Cortex of kidney (tissue), 1 donor: ENCODE measurements around the gene SLC38A10.
A peak's percentile ranks its signal among the peaks of the same experiment; 100 is the strongest.
"Not testable (repeated sequence)": the region's sequence is repeated elsewhere in the genome, so short reads cannot be mapped to it uniquely, and the experiment has no call there.

ENCODE experiments used
- DNase-seq: peaks from one replicate; lab custom pipeline; 2025; lab: John Stamatoyannopoulos, UW

Gene SLC38A10

DNA sequence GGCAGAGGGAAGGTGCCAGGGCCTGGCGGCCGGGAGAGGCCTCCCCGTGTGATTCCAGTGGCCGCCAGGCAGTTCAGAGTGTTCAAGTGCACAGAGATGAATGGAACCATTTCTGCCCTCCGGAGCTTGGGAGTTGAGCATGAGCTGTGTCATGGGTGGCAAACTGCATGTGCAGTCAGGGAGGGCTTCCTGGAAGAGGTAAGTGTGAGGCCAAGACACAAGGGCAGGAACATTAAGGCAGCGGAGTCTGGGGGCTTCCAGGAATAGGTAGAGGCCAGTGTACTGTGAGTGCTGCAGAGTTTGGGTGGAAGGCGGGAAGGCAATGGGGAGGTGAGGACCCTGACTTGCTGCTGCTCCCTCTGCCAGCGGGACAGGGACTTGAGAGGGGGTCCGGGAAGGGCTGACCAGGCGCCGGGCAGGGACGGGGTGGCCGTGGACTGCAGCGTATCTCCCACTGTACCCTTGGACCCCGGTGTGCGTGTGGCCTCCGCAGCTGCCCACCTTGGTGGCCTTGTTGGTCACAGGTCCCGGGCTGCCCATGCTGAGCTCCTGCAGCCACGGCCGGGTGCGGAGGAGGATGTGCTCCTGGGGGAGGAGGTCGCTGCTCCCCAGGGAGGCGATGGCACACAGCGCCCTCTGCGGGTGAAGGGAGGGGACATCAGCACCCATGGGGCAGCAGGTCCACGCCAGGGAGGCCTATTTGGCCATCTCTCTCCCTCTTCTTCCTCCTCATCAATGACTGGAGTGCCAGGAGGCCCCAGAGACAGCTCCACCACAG, 64.9 kb downstream of the SLC38A10 start:
- DNase-seq: no peak

DNA sequence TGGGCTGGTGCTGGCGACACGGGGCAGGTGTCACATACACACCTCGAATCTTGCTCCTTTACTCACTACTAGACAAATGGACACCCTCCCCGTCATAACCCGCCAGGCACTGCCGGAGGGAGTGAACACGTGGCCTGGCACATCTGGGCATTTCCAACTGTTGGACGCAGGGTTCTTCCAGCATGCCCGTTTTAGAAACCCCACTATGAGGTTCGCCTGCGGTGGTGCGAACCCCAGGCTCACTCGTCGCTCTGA, 65.5 kb downstream of the SLC38A10 start:
- no peak for DNase-seq

DNA sequence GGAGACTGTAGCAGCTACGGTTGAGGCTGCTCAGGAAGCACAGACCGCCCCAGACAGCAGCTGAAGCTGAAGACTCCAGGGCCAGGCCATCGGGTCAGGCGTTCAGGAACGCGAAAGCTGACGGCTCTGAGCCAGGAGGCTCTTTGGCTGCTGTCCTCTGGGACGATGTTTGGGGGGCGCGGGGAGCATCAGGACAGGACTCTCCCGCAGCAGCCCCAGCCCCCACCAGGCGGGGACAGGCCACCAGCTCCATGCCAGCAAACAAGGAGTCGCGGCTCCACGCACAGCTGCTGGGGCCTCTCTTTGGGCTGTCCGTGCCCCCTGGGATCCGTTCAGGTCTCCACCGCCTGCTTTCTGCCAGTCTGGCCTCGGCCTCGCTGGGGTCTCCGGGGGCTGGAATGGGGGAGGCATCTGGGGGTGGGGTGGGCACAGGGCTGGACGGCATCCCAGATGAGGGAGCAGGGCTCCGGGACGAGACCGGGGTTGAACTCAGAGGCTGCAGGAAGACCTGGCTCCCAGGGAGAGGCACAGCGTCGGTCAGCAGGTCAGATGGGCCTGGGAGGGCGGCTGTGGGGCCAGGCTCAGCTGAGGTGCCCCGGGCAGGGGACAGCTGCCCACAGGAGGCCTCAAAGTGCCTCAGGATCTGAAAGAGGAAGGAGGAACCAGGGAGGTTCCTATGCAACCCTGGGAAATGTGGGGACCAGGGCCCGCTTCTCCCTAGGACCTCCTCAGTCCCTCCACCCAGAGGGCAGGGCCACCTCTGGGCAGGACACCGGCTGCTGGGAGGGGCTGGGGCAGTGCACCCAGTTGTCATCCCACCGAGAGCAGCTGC, 66.1 kb downstream of the SLC38A10 start:
- DNase-seq: no peak

DNA sequence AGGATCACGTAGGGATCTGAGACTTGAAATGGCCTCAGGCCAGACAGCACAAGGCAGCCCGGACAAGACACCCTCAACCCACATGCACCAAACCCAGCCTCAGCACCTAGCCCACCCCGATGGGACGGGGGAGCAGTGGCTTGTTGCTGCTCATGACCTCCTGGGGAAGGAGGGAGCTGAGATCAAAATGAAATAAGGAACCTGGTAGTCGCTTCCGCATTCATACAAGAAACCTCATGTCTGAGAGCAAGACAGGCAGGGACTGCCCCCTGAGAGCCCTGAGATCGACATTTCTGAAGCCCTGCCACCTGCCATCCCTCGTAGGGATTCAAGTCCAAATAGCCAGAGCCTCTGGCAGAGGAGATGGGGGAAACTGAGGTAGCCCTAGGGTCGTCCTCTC, 66.7 kb downstream of the SLC38A10 start:
- no peak for DNase-seq

DNA sequence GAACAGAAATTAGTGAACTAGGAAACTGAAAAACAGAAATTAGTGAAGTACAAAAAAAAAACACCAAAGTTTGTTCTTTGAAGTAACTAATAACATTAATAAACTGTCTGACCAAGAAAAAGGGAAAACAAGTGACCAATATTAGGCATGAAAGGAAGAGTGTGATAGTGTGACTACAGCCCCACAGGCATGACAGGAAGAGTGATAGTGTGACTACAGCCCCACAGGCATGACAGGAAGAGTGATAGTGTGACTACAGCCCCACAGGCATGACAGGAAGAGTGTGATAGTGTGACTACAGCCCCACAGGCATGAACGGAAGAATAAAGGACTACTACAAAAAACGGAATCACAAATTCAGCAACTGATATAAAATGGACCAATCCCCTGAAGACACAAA, 67.5 kb downstream of the SLC38A10 start:
- not testable (repeated sequence) for DNase-seq

DNA sequence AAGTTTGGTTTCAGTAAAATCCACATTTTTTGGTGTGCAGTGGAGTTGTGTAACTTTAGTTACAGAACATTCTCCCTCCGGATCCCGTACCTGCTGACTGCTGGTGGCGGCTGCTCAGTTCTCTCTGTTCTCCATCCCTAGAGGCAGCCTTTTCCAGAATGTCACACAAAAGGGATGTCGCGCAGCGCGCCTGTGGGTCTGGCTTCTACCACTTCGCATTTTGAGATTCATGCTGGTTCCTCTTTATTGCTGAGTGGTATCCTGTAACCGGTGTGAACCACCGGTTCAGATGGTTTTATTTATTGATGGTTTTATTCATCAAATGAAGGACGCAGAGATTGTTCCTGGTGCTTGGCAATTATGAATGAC, 71.4 kb downstream of the SLC38A10 start:
- DNase-seq: no peak

DNA sequence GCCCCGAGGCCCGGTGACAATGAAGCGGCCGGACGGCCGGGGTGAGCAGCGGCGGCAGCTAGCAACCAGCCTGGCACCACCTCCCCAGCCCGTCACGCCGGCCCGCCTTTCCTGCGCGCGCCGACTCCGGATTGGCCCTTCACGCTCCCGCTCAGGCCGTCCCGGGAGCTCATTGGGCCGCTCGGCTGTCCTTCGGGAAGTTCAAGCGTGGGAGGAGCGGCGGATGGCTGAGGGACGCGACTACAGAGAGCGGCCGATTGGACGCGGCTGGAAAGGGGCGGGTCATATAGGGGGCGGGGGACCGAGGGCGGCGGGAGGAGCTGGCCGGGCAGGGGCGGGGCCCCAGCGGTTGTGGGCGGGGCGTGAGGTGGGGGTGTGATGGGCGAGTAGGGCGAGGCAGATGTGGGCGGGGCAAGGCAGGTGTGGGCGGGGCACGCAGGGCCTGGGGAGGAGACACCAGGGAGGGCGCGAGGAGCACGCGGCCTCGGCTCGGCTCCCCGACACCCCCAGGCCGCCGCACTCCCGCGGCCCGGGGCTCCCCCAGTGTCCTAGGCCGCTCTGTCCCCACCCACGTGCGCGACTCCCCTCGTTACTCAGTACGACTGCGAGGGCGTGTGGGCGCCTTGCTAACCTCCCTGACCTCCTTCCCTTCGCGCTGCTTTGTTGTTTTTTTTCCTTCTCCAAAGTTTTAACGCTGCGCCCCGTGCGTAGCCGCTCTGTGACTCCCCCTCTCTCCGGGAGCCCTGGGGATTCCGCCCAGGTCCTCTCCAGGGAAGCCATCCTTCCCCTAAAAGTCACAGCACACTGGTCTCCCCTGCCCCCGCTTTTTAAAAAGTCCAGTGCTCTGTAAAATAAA, 72.0 kb downstream of the SLC38A10 start, which contains the start of gene CEP131:
Gene CEP131 (minus strand): TSS at position 60 of the 856 bp plus-strand sequence. CDS start 2,909 bp downstream, outside the sequence.
- peak; percentile 87 for DNase-seq

DNA sequence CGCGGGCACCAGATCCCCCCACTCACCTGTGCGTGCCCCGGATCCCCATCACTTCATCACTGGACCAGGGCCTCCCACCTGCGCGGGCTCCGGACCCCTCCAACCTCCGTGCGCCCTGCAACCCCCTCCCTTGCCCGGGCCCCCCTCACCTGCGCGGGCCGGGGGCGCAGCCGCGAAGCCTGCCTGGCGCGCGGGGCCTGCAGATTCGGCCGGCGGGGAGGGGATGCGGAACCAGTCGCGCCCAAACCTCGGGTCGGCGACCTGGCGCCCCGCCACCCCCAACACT, 72.5 kb downstream of the SLC38A10 start:
- no peak for DNase-seq

DNA sequence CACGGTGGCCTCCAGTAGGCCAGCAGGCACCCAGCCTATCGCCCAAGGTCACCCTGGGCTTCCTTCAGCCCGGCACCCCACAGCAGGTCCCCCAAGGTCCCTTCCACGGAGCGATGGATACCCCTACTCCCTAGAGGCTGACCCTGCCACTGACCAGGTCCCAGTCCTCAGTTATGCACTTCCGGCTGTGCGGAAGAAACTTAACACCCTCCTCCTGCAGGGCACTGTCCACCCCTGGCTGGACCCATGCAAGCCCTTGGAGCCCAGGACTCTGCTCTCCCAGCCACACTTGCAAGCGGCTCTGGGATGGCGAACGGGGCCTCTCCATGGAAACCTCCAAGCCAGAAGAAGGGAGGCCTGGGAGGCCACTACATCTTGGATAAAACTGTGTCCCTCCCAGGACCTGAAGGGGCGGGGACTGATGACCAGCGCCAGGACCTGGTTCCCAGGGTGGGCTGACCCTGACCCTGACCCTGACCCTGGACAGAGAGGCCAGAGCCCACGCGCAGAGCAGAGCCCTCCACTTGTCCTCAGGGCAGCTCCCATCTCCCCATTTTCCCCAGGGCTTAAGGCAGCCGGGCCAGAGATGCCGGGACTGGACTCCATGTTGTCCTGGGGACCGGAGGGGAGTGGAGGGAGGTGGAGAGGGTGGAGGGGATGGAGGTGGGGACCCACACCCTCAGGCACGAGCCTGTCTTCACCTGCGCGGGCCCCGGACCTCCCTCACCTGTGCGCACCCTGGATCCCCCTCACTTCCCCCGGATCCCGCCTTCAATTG, 73.1 kb downstream of the SLC38A10 start:
- DNase-seq: no peak

DNA sequence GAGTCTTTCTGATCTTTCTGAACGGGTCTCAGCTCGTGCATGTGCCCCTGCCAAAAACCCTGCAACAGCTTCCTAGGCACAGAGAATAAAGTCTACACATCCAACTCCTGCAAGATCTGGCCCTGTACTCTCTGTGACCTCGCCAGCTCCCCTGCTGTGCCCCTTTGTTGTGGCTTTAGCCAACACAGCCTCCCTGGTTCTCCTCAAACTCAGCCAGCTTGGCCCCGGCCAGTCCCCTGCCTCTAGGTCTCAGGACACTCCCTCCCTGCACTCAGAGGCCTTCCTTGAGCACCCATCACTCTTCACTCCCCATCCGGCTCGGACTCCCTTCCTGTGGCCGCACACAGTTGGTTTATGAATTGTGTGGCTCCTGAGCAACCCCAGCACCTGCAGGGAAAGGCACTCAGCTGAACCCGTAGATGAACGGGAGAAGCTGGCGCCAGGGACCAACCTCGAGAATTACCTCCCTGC, 73.7 kb downstream of the SLC38A10 start:
- no peak for DNase-seq

DNA sequence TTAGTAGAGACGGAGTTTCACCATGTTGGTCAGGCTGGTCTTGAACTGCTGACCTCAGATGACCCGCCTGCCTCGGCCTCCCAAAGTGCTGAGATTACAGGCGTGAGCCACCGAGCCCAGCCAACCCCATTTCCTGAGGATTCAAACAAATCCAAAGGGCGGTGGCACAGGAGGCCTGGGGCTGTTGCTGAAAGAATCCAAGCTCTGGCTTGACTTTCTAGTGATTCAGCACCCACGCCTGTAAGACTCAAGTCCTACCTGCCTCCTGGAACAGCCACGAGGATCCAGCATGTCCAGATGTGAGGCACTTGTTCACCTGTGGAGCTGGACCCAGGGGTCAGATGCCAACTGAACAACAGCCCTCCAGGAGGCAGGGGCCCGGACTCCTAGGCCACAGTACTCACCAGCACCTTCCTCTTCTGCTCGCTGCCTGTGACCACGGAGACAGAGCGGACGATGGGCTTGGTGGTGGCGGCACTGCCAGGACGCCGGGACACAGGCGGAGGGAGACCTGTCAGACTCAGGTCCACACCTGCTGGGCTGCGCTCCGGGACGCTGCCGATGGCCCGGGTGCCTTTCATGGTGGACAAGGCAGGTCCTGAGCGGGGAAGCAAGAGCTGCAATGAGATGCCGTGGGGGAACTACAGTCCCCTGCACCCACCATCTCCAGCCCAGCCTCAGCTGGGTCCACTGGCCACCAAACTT, 75.5 kb downstream of the SLC38A10 start:
- no peak for DNase-seq

DNA sequence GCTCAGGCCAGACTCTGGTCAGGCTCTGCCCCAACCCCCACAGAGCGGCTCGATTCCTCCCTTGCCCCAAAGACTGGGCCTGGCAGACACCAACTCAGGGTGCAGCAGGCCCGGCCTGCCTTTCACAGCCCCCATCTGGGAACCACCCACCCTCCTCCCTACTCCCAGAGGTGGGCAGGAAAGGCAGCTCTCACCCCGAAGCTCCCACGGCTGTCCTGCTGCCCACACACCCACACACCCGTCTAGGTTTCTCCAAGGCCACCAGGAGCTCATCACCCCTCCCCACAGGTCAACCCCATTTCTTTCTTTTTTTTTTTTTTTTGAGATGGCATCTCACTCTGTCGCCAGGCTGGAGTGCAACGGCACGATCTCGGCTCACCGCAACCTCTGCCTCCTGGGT, 76.1 kb downstream of the SLC38A10 start:
- DNase-seq: no peak

DNA sequence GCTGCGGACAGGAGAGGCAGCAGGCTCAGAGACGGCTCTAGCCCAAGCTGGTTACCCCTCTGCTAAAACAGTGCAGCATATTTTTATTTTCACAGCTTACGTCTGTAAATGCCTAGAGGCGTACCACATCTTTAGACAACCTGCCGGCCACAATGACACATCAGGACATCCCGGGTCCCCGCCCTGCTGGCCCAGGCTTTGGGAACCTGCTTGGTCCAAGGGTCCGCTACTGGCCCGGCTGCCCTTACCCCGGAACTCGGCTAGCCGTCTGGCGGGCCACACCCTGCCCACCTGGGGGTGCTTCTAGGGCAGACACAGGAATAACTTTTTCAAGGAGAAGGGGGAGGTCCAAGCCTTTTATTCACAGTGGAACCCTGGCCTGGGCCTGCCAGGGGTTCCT, 76.6 kb downstream of the SLC38A10 start:
- DNase-seq: no peak

DNA sequence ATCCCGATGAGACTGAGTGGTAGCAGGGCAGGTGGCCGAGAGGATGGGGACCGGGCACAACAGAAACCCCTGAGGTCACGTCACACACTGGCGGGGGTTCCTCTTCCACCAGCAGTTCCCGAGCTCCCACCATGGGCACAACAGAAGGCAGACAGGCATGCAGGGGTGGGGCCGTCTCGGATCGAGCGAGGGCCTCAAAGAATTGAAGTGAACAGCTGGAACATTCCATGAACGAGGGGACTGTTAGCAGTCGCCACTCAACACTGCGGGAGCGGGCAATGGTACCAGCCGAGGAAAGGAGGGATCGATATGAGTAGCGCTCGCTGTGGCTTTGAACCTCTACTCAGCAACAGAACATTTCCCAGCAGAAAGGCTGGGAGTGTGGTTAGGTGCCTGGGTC, 77.6 kb downstream of the SLC38A10 start:
- no peak for DNase-seq

DNA sequence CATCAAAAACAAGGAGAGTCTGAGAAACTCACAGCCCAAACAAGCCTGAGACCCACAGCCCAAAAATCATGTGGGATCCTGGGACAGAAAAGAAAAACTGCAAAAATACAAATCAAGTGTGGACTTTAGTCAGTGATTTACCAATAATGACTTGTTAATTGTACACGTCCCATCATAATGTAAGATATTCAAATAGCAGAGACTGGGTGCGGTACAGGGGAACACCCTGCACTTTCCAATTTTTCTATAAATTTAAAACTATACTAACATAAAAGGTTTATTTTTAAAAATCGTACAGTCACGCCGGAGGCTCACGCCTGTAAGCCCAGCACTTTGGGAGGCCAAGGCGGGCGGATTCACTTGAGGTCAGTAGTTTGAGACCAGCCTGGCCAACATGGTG, 81.1 kb downstream of the SLC38A10 start:
- DNase-seq: no peak

DNA sequence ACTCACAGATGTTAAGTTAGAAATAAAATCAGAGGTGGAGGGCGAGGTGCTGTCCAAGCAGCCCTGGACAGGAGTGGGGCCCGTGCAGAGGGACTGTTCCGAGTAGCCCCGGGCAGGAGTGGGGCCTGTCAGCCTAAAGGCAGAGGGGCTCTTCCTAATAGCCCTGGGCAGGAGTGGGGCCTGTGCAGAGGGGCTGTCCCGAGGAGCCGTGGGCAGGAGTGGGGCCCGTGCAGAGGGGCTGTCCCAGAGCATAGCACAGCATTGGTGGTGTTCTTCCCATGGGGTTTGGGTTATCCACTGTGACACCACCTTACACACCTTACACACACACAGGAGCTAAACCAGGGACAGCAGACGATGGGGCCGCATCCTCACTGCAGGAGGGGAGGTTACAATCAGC, 82.7 kb downstream of the SLC38A10 start:
- no peak for DNase-seq

DNA sequence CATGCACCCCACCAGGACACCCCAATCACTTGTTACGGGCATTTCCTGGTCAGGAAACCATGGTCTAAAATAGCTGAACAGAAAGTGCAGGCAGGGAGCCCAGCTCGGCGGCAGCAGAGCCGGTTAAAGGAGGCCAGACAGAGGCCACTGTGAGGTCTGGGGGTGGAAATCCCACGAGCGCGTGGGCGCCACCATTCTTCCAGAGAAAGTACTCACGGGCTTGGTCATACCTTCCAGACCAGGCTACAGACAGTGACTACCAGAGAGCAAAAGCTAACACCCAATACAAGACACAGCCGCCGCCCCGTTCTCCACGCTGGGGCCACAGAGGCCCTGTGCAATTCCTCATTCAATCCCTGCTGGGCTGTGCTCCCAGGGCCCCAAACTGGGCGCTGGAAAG, 84.2 kb downstream of the SLC38A10 start:
- DNase-seq: no peak

DNA sequence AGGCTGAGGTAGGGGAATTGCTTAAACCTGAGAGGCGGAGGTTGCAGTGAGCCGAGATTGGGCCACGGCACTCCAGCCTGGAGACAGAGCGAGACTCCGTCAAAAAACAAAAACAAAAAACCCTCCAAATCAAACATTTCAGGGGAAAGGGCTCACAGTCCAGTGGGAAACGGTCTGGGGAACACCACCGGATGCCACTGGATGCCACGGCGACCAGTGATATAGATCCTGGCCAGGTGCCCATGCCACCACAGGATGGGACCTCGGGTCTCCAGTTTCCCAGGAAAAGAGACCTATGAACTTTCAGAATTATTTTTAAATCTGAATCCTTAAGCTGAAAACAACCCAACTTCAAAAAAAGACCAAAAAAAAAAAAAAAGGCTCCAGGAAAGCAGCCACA, 84.6 kb downstream of the SLC38A10 start:
- DNase-seq: no peak

DNA sequence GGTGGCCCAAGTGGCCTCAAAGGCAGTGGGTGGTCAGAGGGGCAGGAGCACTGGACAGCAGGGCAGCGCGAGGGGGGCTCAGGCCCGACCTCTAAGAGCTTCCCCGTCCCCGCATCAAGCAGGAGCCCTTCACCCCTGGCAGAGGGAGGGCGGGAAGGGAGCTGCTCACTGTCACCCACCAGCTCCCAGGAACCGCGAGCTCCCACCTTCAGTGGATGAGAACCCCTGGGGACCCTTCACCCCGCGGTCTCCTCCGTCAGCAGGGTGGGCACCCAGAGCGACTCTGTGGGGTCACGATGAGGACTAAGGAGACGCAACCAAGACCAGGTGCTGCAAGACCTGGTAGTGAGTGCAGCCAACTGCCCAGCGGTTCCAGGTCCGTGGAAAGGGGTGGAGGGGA, 86.0 kb downstream of the SLC38A10 start:
- DNase-seq: no peak

DNA sequence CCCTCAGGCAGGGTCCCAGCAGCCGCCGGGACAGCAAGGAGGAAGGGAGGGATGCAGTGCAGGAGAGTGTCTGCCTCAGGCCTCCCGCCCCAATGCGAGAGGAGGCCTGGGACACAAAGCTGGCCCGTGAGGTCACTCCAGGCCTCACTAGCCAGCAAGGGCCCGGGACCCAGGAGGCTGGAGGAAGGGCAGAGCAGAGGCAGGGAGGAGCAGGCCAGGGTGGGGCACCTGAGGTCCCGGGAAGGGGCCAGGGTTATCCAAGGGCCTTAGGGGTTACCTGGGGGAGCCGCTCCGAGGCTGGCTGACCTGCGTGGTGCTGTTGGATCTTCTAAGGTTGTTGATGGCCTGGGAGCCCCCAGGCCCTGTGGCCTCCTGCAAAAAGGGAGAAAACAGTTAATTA, 86.5 kb downstream of the SLC38A10 start:
- DNase-seq: no peak
